ENCODE measurements around the gene RAB25.

RAB25 gene

GRCh38 chr1:156075775-156076204, 14.8 kb downstream of the RAB25 start:
- H3K4me3 ChIP-seq (ENCODE audit: low read length), result peak overlapping the region; percentile 67
- H3K27me3 ChIP-seq (ENCODE audit: control insufficient read depth, insufficient read depth, low read length), result no peaks in the 10 kb centered on the region
- peaks cover 6% of the 10 kb centered on the region for H3K4me1 ChIP-seq (ENCODE audit: control insufficient read depth, insufficient read depth, low read length)
- no peaks in the 10 kb centered on the region for H3K36me3 ChIP-seq (ENCODE audit: control insufficient read depth, insufficient read depth, low read length)
- no peak overlapping the region for H3K27ac ChIP-seq (ENCODE audit: low read depth, low read length)
- H3K9ac ChIP-seq (ENCODE audit: low read length), result no peak overlapping the region

- Histone ChIP-seq H3K27me3 (ENCODE audit: control insufficient read depth, insufficient read depth, low read length) (no peaks in the 10 kb centered on the region), H3K4me3 (ENCODE audit: low read length) (peak overlapping the region; percentile 67), H3K4me1 (ENCODE audit: control insufficient read depth, insufficient read depth, low read length) (peaks cover 6% of the 10 kb centered on the region), H3K9ac (ENCODE audit: low read length) (no peak overlapping the region), H3K27ac (ENCODE audit: low read depth, low read length) (no peak overlapping the region), H3K36me3 (ENCODE audit: control insufficient read depth, insufficient read depth, low read length) (no peaks in the 10 kb centered on the region)
These were observed 15.9 kb downstream of the RAB25 start for GRCh38 chr1:156076609-156077429.

GRCh38 chr1:156077430-156077760, 16.4 kb downstream of the RAB25 start:
- Histone ChIP-seq H3K36me3 (ENCODE audit: control insufficient read depth, insufficient read depth, low read length) (no peaks in the 10 kb centered on the region), H3K4me3 (ENCODE audit: low read length) (no peak overlapping the region), H3K9ac (ENCODE audit: low read length) (no peak overlapping the region), H3K27me3 (ENCODE audit: control insufficient read depth, insufficient read depth, low read length) (no peaks in the 10 kb centered on the region), H3K27ac (ENCODE audit: low read depth, low read length) (no peak overlapping the region), H3K4me1 (ENCODE audit: control insufficient read depth, insufficient read depth, low read length) (peaks cover 6% of the 10 kb centered on the region)

GRCh38 chr1:156078728-156079127, 17.8 kb downstream of the RAB25 start:
- H3K27me3 ChIP-seq (ENCODE audit: control insufficient read depth, insufficient read depth, low read length), result no peaks in the 10 kb centered on the region
- H3K4me3 ChIP-seq (ENCODE audit: low read length), result no peak overlapping the region

GRCh38 chr1:156079762-156080161, 18.8 kb downstream of the RAB25 start:
- Histone ChIP-seq H3K27me3 (ENCODE audit: control insufficient read depth, insufficient read depth, low read length) (no peaks in the 10 kb centered on the region), H3K4me1 (ENCODE audit: control insufficient read depth, insufficient read depth, low read length) (peaks cover 6% of the 10 kb centered on the region), H3K36me3 (ENCODE audit: control insufficient read depth, insufficient read depth, low read length) (no peaks in the 10 kb centered on the region), H3K4me3 (ENCODE audit: low read length) (no peak overlapping the region), H3K27ac (ENCODE audit: low read depth, low read length) (no peak overlapping the region), H3K9ac (ENCODE audit: low read length) (no peak overlapping the region)

More at GRCh38 chr1:156078728-156079127, 17.8 kb downstream of the RAB25 start:
- no peak overlapping the region for H3K27ac ChIP-seq (ENCODE audit: low read depth, low read length)
- peaks cover 6% of the 10 kb centered on the region for H3K4me1 ChIP-seq (ENCODE audit: control insufficient read depth, insufficient read depth, low read length)
- no peaks in the 10 kb centered on the region for H3K36me3 ChIP-seq (ENCODE audit: control insufficient read depth, insufficient read depth, low read length)
- H3K9ac ChIP-seq (ENCODE audit: low read length), result no peak overlapping the region

- Histone ChIP-seq H3K4me1 (ENCODE audit: control insufficient read depth, insufficient read depth, low read length) (peaks cover 6% of the 10 kb centered on the region), H3K27ac (ENCODE audit: low read depth, low read length) (no peak overlapping the region), H3K36me3 (ENCODE audit: control insufficient read depth, insufficient read depth, low read length) (no peaks in the 10 kb centered on the region), H3K4me3 (ENCODE audit: low read length) (no peak overlapping the region), H3K9ac (ENCODE audit: low read length) (no peak overlapping the region), H3K27me3 (ENCODE audit: control insufficient read depth, insufficient read depth, low read length) (no peaks in the 10 kb centered on the region)
These were observed 19.4 kb downstream of the RAB25 start for GRCh38 chr1:156080241-156080862.

- Histone ChIP-seq H3K36me3 (ENCODE audit: control insufficient read depth, insufficient read depth, low read length) (no peaks in the 10 kb centered on the region), H3K4me1 (ENCODE audit: control insufficient read depth, insufficient read depth, low read length) (peaks cover 3% of the 10 kb centered on the region), H3K4me3 (ENCODE audit: low read length) (no peak overlapping the region), H3K9ac (ENCODE audit: low read length) (no peak overlapping the region), H3K27me3 (ENCODE audit: control insufficient read depth, insufficient read depth, low read length) (no peaks in the 10 kb centered on the region), H3K27ac (ENCODE audit: low read depth, low read length) (no peak overlapping the region)
These were observed 19.9 kb downstream of the RAB25 start for GRCh38 chr1:156080863-156081179.

GRCh38 chr1:156081180-156081916, 20.4 kb downstream of the RAB25 start:
- Histone ChIP-seq H3K27me3 (ENCODE audit: control insufficient read depth, insufficient read depth, low read length) (no peaks in the 10 kb centered on the region), H3K36me3 (ENCODE audit: control insufficient read depth, insufficient read depth, low read length) (no peaks in the 10 kb centered on the region), H3K27ac (ENCODE audit: low read depth, low read length) (no peak overlapping the region), H3K9ac (ENCODE audit: low read length) (no peak overlapping the region), H3K4me3 (ENCODE audit: low read length) (peak overlapping the region; percentile 5), H3K4me1 (ENCODE audit: control insufficient read depth, insufficient read depth, low read length) (no peaks in the 10 kb centered on the region)

- H3K36me3 ChIP-seq (ENCODE audit: control insufficient read depth, insufficient read depth, low read length), result no peaks in the 10 kb centered on the region
- no peak overlapping the region for H3K27ac ChIP-seq (ENCODE audit: low read depth, low read length)
- no peak overlapping the region for H3K9ac ChIP-seq (ENCODE audit: low read length)
- no peaks in the 10 kb centered on the region for H3K4me1 ChIP-seq (ENCODE audit: control insufficient read depth, insufficient read depth, low read length)
- H3K4me3 ChIP-seq (ENCODE audit: low read length), result peak overlapping the region; percentile 79
- H3K27me3 ChIP-seq (ENCODE audit: control insufficient read depth, insufficient read depth, low read length), result no peaks in the 10 kb centered on the region
These were observed 21.0 kb downstream of the RAB25 start for GRCh38 chr1:156081917-156082308.

GRCh38 chr1:156082309-156083091, 21.5 kb downstream of the RAB25 start, which contains the start of gene MEX3A:
Gene MEX3A, minus strand, starts transcription at chr1:156082465. Its CDS starts 467 bp downstream, at chr1:156081998.
- Histone ChIP-seq H3K9ac (ENCODE audit: low read length) (no peak within 1 kb of the TSS), H3K27me3 (ENCODE audit: control insufficient read depth, insufficient read depth, low read length) (no peaks in the 10 kb centered on the region), H3K36me3 (ENCODE audit: control insufficient read depth, insufficient read depth, low read length) (no peaks in the 10 kb centered on the region), H3K4me3 (ENCODE audit: low read length) (peak within 1 kb of the TSS; percentile 79), H3K4me1 (ENCODE audit: control insufficient read depth, insufficient read depth, low read length) (no peaks in the 10 kb centered on the region), H3K27ac (ENCODE audit: low read depth, low read length) (peak within 1 kb of the TSS; percentile 55)

GRCh38 chr1:156083800-156084790, 23.1 kb downstream of the RAB25 start:
- Histone ChIP-seq H3K4me1 (ENCODE audit: control insufficient read depth, insufficient read depth, low read length) (no peaks in the 10 kb centered on the region), H3K27ac (ENCODE audit: low read depth, low read length) (no peak overlapping the region), H3K27me3 (ENCODE audit: control insufficient read depth, insufficient read depth, low read length) (no peaks in the 10 kb centered on the region), H3K4me3 (ENCODE audit: low read length) (no peak overlapping the region), H3K36me3 (ENCODE audit: control insufficient read depth, insufficient read depth, low read length) (no peaks in the 10 kb centered on the region), H3K9ac (ENCODE audit: low read length) (no peak overlapping the region)
